Osteoblast (primary cell): ENCODE measurements around the gene IGF2. TPM values are rescaled to one million over a fixed set of nuclear protein-coding genes. Genes with fewer than 3 reads are reported as not detected.

Source experiments
- DNase-seq: peaks from one replicate; pipeline ENCODE4 v3.0.0; 2011; ENCODE audit warnings: low spot score, mixed read lengths; ENCODE audit not compliant: insufficient read length; ENCODE audit errors: missing footprints
- H2AFZ ChIP-seq: 2 replicates; pipeline ENCODE4 v1.6.0; 2011; ENCODE audit warnings: mild to moderate bottlenecking, low read length
- H3K27ac ChIP-seq: 2 replicates; pipeline ENCODE4 v1.5.1; 2011; ENCODE audit warnings: mild to moderate bottlenecking, low read depth, low read length, moderate library complexity
- H3K27me3 ChIP-seq: 2 replicates; pipeline ENCODE4 v1.6.0; 2012; ENCODE audit warnings: mild to moderate bottlenecking, control low read depth, inconsistent platforms, low read length, moderate library complexity; ENCODE audit not compliant: insufficient read depth
- H3K36me3 ChIP-seq: 2 replicates; pipeline ENCODE4 v1.5.1; 2011; ENCODE audit warnings: mild to moderate bottlenecking, low read length, control low read depth, moderate library complexity; ENCODE audit not compliant: insufficient read depth
- H3K4me1 ChIP-seq: 2 replicates; pipeline ENCODE4 v1.5.1; 2011; ENCODE audit warnings: mild to moderate bottlenecking, low read length, control low read depth, moderate library complexity; ENCODE audit not compliant: insufficient read depth
- H3K4me2 ChIP-seq: 2 replicates; pipeline ENCODE4 v1.6.0; 2011; ENCODE audit warnings: mild to moderate bottlenecking, low read length; ENCODE audit not compliant: insufficient read depth
- H3K4me3 ChIP-seq: fragments of 200-600 bp; sonication (generic); 3 replicates; pipeline ENCODE4 v1.5.1; 2012; ENCODE audit warnings: mild to moderate bottlenecking, low read length, inconsistent platforms; ENCODE audit not compliant: insufficient read depth
- H3K79me2 ChIP-seq: 2 replicates; pipeline ENCODE4 v1.6.0; 2012; ENCODE audit warnings: mild to moderate bottlenecking, low read length, control low read depth, inconsistent platforms; ENCODE audit not compliant: insufficient read depth
- H3K9me3 ChIP-seq: 2 replicates; pipeline ENCODE4 v1.5.1; 2011; ENCODE audit warnings: low read depth, low read length, control low read depth
- H4K20me1 ChIP-seq: 2 replicates; pipeline ENCODE4 v1.6.0; 2012; ENCODE audit warnings: mild to moderate bottlenecking, low read length, control low read depth; ENCODE audit not compliant: insufficient read depth
- CTCF ChIP-seq: IDR thresholded peaks from 2 replicates; pipeline ENCODE4 v1.5.1; 2011; ENCODE audit warnings: mild to moderate bottlenecking, low read depth, low read length, moderate library complexity; ENCODE audit errors: extremely low read depth
- total RNA-seq: library from RNA; depleted of rRNA; stranded (reverse); fragments of >200 nt; gene quantifications from 2 replicates; pipeline ENCODE4 v1.2.3, GENCODE V29; 2012

The IGF2 gene
- total RNA-seq, 1 donor = 68.8 TPM

- DNase-seq = no peak
- no peak overlapping the region for H3K4me3 ChIP-seq
- no peak overlapping the region for H3K27ac ChIP-seq
- no peaks in the 10 kb centered on the region for H3K27me3 ChIP-seq
- H3K4me2 ChIP-seq = no peak overlapping the region
- H3K4me1 ChIP-seq = peaks cover 15% of the 10 kb centered on the region
- no peaks in the 10 kb centered on the region for H3K79me2 ChIP-seq
- H3K36me3 ChIP-seq = no peaks in the 10 kb centered on the region
- H4K20me1 ChIP-seq = no peaks in the 10 kb centered on the region
- no peak overlapping the region for H2AFZ ChIP-seq
- H3K9me3 ChIP-seq = no peaks in the 10 kb centered on the region
- TF ChIP-seq CTCF = no peak
Measured at GRCh38 chr11:2173761-2174160, 34.6 kb upstream of the IGF2 start.

GRCh38 chr11:2173150-2173693 is 34.0 kb upstream of the IGF2 start:
- Histone ChIP-seq H2AFZ (no peak overlapping the region), H3K36me3 (no peaks in the 10 kb centered on the region), H3K27me3 (no peaks in the 10 kb centered on the region), H3K79me2 (no peaks in the 10 kb centered on the region), H3K4me2 (no peak overlapping the region), H4K20me1 (no peaks in the 10 kb centered on the region), H3K4me1 (peaks cover 11% of the 10 kb centered on the region), H3K9me3 (no peaks in the 10 kb centered on the region), H3K4me3 (no peak overlapping the region), H3K27ac (no peak overlapping the region)
- peak; percentile 43 for TF ChIP-seq CTCF
- DNase-seq = peak; percentile 89

GRCh38 chr11:2172676-2173075 is 33.5 kb upstream of the IGF2 start:
- Histone ChIP-seq H3K4me1 (peaks cover 11% of the 10 kb centered on the region), H3K36me3 (no peaks in the 10 kb centered on the region), H3K4me3 (no peak overlapping the region), H3K9me3 (no peaks in the 10 kb centered on the region), H2AFZ (no peak overlapping the region), H4K20me1 (no peaks in the 10 kb centered on the region), H3K27me3 (no peaks in the 10 kb centered on the region), H3K27ac (no peak overlapping the region), H3K79me2 (no peaks in the 10 kb centered on the region), H3K4me2 (no peak overlapping the region)
- TF ChIP-seq CTCF = no peak
- DNase-seq = no peak

- TF ChIP-seq CTCF = no peak
- Histone ChIP-seq H3K79me2 (no peaks in the 10 kb centered on the region), H3K27me3 (no peaks in the 10 kb centered on the region), H4K20me1 (no peaks in the 10 kb centered on the region), H3K4me2 (no peak within 1 kb of the TSS), H3K4me1 (peaks cover 11% of the 10 kb centered on the region), H2AFZ (no peak within 1 kb of the TSS), H3K36me3 (no peaks in the 10 kb centered on the region), H3K27ac (no peak within 1 kb of the TSS), H3K9me3 (no peaks in the 10 kb centered on the region), H3K4me3 (no peak within 1 kb of the TSS)
- no peak for DNase-seq
Measured at GRCh38 chr11:2171591-2172003, 32.4 kb upstream of the IGF2 start, which contains the start of gene TH. TH (minus strand) TSS chr11:2171815; CDS start chr11:2171786, 29 bp downstream.
